Activated CD8-positive, alpha-beta T cell treated with anti-CD3 and anti-CD28 coated beads for 36 hours (primary cell): ENCODE results near the gene DNHD1. TPM values are rescaled to one million over a fixed set of nuclear protein-coding genes. Genes with fewer than 3 reads are reported as not detected.

Source experiments
- ATAC-seq: fragments of 200-7000 bp; cut with Tn5 transposase; one replicate; pipeline ENCODE4 v1.10.0; 2021; ENCODE audit warnings: mild to moderate bottlenecking, moderate library complexity
- CTCF ChIA-PET: fragments of 350-600 bp; sonication (Branson Sonifier 250); formaldehyde crosslinking; loops from one replicate; lab custom pipeline; 2021; ENCODE audit warnings: antibody characterized with exemption; lab: Charles Lee
- POLR2A ChIA-PET: fragments of 350-600 bp; sonication (Branson Sonifier 250); formaldehyde crosslinking; loops from one replicate; lab custom pipeline; 2021; ENCODE audit warnings: antibody characterized with exemption; lab: Charles Lee
- DNase-seq: peaks from one replicate; pipeline ENCODE4 v3.0.0-alpha.2; 2020
- H3K27ac Mint-ChIP-seq: one replicate; pipeline ENCODE4 v1.8.0; 2021; ENCODE audit warnings: mild to moderate bottlenecking, mixed read lengths
- H3K27me3 Mint-ChIP-seq: one replicate; pipeline ENCODE4 v1.8.0; 2021; ENCODE audit warnings: mixed read lengths
- H3K36me3 Mint-ChIP-seq: one replicate; pipeline ENCODE4 v1.8.0; 2021; ENCODE audit warnings: low read depth, mixed read lengths
- H3K4me1 Mint-ChIP-seq: one replicate; pipeline ENCODE4 v1.8.0; 2021; ENCODE audit warnings: low read depth, mixed read lengths
- H3K4me3 Mint-ChIP-seq: one replicate; pipeline ENCODE4 v1.8.0; 2021; ENCODE audit warnings: mild to moderate bottlenecking, moderate library complexity, mixed read lengths
- H3K9me3 Mint-ChIP-seq: one replicate; pipeline ENCODE4 v1.8.0; 2021; ENCODE audit warnings: mixed read lengths
- intact Hi-C: fragments of 100-400 bp; cut with micrococcal nuclease; formaldehyde crosslinking; loops from one replicate; pipeline ENCODE4 v1.10.0; 2022
- total RNA-seq, 2 experiments: library from RNA; stranded (reverse); gene quantifications; one replicate each; pipeline ENCODE4 v1.2.3, GENCODE V29; 2021
- TF ChIP-seq, protein P1 (sequence below): fragments of 200-600 bp; IDR thresholded peaks from one replicate; pipeline ENCODE4 v1.8.0; 2022; ENCODE audit warnings: antibody characterized with exemption, mild to moderate bottlenecking

The DNHD1 gene
- total RNA-seq, 2 experiments from 2014 or later, result 27.5 to 28.2 TPM

DNA sequence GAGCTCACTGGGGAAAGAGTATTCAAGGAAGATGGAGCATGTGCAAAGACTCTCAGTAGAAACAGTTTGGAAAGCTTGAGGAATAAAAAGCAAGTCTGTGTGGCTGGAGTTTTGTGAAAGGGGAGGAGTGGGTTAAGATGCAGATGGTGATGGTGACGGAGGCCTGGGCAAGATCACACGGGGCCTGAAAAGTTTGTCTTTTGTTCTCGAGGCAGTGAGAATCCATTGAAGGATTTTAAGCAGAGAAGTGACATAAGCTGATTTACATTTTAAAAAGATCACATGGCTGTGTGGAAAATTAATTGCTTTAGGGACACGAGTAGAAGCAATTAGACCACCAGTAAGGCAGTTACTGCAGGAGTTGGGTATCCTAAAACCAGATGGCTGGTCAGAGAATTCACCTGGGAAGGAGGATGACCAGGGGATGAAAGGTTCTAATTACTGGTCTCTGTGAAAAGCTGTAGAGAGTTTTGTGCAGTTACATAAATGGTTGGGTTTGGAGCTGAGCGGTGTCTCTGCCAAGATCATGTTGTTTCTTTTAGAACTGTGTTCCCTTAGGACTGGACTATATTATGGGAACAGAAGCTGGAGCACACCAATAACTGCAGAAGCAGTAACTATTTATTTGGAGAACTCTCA, 99.3 kb downstream of the DNHD1 start:
- TF ChIP-seq, protein P1, sequence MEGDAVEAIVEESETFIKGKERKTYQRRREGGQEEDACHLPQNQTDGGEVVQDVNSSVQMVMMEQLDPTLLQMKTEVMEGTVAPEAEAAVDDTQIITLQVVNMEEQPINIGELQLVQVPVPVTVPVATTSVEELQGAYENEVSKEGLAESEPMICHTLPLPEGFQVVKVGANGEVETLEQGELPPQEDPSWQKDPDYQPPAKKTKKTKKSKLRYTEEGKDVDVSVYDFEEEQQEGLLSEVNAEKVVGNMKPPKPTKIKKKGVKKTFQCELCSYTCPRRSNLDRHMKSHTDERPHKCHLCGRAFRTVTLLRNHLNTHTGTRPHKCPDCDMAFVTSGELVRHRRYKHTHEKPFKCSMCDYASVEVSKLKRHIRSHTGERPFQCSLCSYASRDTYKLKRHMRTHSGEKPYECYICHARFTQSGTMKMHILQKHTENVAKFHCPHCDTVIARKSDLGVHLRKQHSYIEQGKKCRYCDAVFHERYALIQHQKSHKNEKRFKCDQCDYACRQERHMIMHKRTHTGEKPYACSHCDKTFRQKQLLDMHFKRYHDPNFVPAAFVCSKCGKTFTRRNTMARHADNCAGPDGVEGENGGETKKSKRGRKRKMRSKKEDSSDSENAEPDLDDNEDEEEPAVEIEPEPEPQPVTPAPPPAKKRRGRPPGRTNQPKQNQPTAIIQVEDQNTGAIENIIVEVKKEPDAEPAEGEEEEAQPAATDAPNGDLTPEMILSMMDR, result no peak
- DNase-seq, result no peak
- peaks cover 41% of the 10 kb centered on the region for H3K4me1 Mint-ChIP-seq
- no peaks in the 10 kb centered on the region for H3K27me3 Mint-ChIP-seq
- intact Hi-C loops, result no loop called here
- ChIA-PET CTCF (interaction anchor here (0.6 to 1.7 kb wide), 8 partner anchors 15 to 217 kb away, joined by 3 to 7 read pairs (median 3); partner anchors contain the start of gene MRPL17), POLR2A (interaction anchor here (1.0 to 1.2 kb wide), 3 partner anchors 9 to 111 kb away, joined by 3 to 5 read pairs (median 4); no protein-coding TSS in a partner anchor)
- no peak for ATAC-seq
- H3K27ac Mint-ChIP-seq, result peak overlapping the region; percentile 16
- H3K4me3 Mint-ChIP-seq, result no peak overlapping the region
- H3K36me3 Mint-ChIP-seq, result peaks cover 60% of the 10 kb centered on the region
- no peaks in the 10 kb centered on the region for H3K9me3 Mint-ChIP-seq

DNA sequence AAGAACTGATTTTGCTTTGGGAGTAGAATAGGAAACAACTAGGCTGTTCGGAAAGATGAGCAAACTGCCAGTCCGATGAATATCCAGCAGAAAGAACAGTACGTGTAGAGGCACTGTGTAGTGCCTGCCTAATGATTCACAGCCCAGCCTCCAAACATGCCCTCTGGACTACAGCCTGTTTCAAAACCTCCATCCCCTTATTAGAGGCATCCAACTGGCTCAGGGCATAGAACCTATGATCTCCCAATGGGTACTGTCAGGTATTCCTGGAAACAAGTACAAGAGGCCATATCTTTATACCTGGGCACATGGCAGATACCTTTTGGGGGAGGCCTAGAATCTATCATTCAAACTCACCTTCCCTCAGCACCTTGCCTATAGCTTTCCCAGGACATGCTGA, 101.5 kb downstream of the DNHD1 start:
- CTCF ChIA-PET, result interaction anchor here (1.3 to 1.7 kb wide), 3 partner anchors 15 to 93 kb away, joined by 4 read pairs; no protein-coding TSS in a partner anchor
- DNase-seq (no peak), ATAC-seq (no peak)
- Mint-ChIP-seq H3K27me3 (no peaks in the 10 kb centered on the region), H3K4me3 (no peak overlapping the region), H3K36me3 (peaks cover 51% of the 10 kb centered on the region), H3K4me1 (peaks cover 52% of the 10 kb centered on the region), H3K9me3 (no peaks in the 10 kb centered on the region), H3K27ac (no peak overlapping the region)
- POLR2A ChIA-PET, result interaction anchor here (1.1 kb wide), 1 partner anchor 70 kb away, joined by 3 read pairs; no protein-coding TSS in a partner anchor
- TF ChIP-seq, protein P1, result no peak
- intact Hi-C loops, result no loop called here

DNA sequence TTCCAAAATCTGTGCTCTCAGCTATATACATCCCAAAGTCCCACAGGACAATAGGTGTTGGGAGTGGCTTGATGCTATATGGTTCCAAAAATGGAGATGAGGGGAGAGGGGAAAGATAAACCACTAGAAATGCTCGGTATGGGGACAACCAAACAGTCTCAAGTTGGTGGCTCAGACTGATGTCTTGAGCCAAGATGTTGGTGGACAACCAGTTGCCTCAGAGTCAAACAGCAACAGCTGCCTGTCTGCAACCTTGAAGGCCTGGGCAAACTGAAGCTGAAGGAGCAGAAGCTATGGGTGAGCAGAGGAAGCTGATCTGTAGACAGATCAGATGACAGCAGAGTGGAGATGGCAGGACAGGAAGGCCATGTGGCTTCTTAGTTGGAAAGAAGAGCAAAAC, 102.4 kb downstream of the DNHD1 start:
- Mint-ChIP-seq H3K4me3 (no peak overlapping the region), H3K27ac (no peak overlapping the region), H3K4me1 (peaks cover 46% of the 10 kb centered on the region), H3K27me3 (no peaks in the 10 kb centered on the region), H3K9me3 (no peaks in the 10 kb centered on the region), H3K36me3 (peaks cover 46% of the 10 kb centered on the region)
- DNase-seq, result no peak
- intact Hi-C loops, result no loop called here
- TF ChIP-seq, protein P1, result no peak
- no peak for ATAC-seq
- CTCF ChIA-PET, result interaction anchor here (1.3 to 1.9 kb wide), 6 partner anchors 12 to 94 kb away, joined by 4 to 6 read pairs (median 4); partner anchors contain the start of genes MRPL17 and TAF10
- POLR2A ChIA-PET, result interaction anchor here (1.1 kb wide), 1 partner anchor 69 kb away, joined by 3 read pairs; no protein-coding TSS in a partner anchor

DNA sequence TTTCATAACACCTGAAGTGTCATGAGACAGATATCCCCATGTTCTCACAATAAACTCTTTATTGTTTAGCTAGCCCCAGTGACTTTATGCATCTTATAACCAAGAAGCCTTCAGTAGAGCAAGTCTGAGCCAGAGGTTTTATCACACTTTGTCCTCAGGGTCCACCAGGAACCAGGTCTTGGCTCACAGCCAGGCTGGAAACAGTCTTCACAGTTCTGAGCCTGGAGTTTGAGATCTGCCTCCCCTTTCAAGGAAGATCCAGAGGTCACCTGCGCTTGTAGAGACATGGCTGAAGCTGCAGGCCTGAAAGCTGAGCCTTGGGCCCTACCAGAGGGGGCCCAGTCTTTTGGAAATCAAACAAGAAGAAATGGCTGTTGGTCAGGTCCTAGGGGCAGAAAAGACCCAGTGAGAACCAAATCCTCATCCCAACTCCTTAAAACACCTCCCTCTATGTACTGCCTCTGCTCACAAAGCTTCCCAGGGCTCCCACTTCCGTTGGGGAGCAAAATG, 102.9 kb downstream of the DNHD1 start:
- Mint-ChIP-seq H3K36me3 (peaks cover 42% of the 10 kb centered on the region), H3K9me3 (no peaks in the 10 kb centered on the region), H3K27ac (no peak overlapping the region), H3K4me3 (no peak overlapping the region), H3K4me1 (peaks cover 43% of the 10 kb centered on the region), H3K27me3 (no peaks in the 10 kb centered on the region)
- ATAC-seq, result no peak
- CTCF ChIA-PET, result interaction anchor here (1.3 to 1.9 kb wide), 6 partner anchors 12 to 94 kb away, joined by 4 to 6 read pairs (median 4); partner anchors contain the start of genes MRPL17 and TAF10
- POLR2A ChIA-PET, result no interaction called here
- TF ChIP-seq, protein P1, result no peak
- no peak for DNase-seq
- intact Hi-C loops, result loop anchor here (10.0 kb wide), 2 partner anchors 55 to 205 kb away; partner anchors contain the start of genes DCHS1 and SMPD1

DNA sequence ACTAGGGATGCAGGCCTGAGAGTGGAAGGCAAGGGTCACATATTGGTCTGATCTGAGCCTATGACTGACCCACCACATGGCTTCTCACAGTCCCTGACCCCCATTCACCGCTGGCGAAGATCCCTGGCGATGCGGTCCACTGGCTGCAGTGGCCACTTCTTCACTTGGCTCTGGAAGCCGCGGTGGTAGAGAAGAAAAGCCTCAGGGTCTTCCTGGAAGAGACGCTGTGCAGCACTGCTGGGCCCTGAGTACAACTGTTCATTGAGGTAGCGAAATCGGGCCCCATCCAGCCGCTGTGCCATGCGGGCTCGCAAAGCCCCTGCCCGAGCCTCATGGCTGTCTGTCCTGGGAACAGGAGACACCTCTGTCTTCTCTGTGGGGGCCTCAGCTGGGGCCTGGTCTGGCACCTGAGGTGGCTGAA, 104.0 kb downstream of the DNHD1 start:
- Mint-ChIP-seq H3K27me3 (no peaks in the 10 kb centered on the region), H3K4me3 (no peak overlapping the region), H3K36me3 (peaks cover 35% of the 10 kb centered on the region), H3K4me1 (peaks cover 39% of the 10 kb centered on the region), H3K9me3 (no peaks in the 10 kb centered on the region), H3K27ac (no peak overlapping the region)
- DNase-seq (no peak), ATAC-seq (no peak)
- intact Hi-C loops, result loop anchor here (10.0 kb wide), 2 partner anchors 54 to 206 kb away; partner anchors contain the start of genes DCHS1 and SMPD1
- ChIA-PET POLR2A (no interaction called here), CTCF (no interaction called here)
- TF ChIP-seq, protein P1, result no peak
